WTC11 (cell line): ENCODE results near the gene IQGAP2.

Experiments used
- CTCF ChIP-seq: fragments of 200-600 bp; IDR thresholded peaks from 2 replicates; pipeline ENCODE4 v1.8.0; 2022; ENCODE audit warnings: antibody characterized with exemption
- ESRRA ChIP-seq: sonication (generic); formaldehyde crosslinking; IDR thresholded peaks from 2 replicates; pipeline ENCODE4 v1.8.1; 2022; ENCODE audit warnings: mild to moderate bottlenecking, missing genetic modification reagents, borderline replicate concordance
- GRHL2 ChIP-seq: fragments of 250-450 bp; sonication (Bioruptor Pico); IDR thresholded peaks from 2 replicates; pipeline ENCODE4 v1.8.0; 2022; ENCODE audit warnings: mild to moderate bottlenecking, moderate library complexity; ENCODE audit not compliant: insufficient replicate concordance, severe bottlenecking
- IRF1 ChIP-seq: sonication (generic); formaldehyde crosslinking; IDR thresholded peaks from 2 replicates; pipeline ENCODE4 v1.8.0; 2023; ENCODE audit warnings: missing genetic modification reagents
- JUN ChIP-seq: sonication (generic); formaldehyde crosslinking; IDR thresholded peaks from 2 replicates; pipeline ENCODE4 v1.8.0; 2023; ENCODE audit warnings: mild to moderate bottlenecking, missing genetic modification reagents
- TCF7 ChIP-seq: sonication (generic); formaldehyde crosslinking; IDR thresholded peaks from 2 replicates; pipeline ENCODE4 v1.8.0; 2022; ENCODE audit warnings: mild to moderate bottlenecking, low read depth, missing genetic modification reagents, moderate library complexity
- ZNF232 ChIP-seq: sonication (generic); formaldehyde crosslinking; IDR thresholded peaks from 2 replicates; pipeline ENCODE4 v1.8.0; 2022; ENCODE audit warnings: mild to moderate bottlenecking, missing genetic modification reagents
- ZNF263 ChIP-seq: sonication (generic); formaldehyde crosslinking; IDR thresholded peaks from 2 replicates; pipeline ENCODE4 v1.8.1; 2022; ENCODE audit warnings: low read depth, mild to moderate bottlenecking, moderate library complexity, missing genetic modification reagents
- ZNF317 ChIP-seq: sonication (generic); formaldehyde crosslinking; IDR thresholded peaks from 2 replicates; pipeline ENCODE4 v1.8.1; 2023; ENCODE audit warnings: low read depth, mild to moderate bottlenecking, moderate library complexity, missing genetic modification reagents, borderline replicate concordance
- ZNF671 ChIP-seq: fragments of 250-450 bp; sonication (Bioruptor Pico); IDR thresholded peaks from 2 replicates; pipeline ENCODE4 v1.8.0; 2021; ENCODE audit warnings: mild to moderate bottlenecking

GRCh38 chr5:76513476-76513875 lies 110.4 kb downstream of the IQGAP2 start:
- TF ChIP-seq CTCF (no peak), JUN (CRISPR knock-in tag) (no peak), ZNF671 (no peak), IRF1 (CRISPR knock-in tag) (no peak), ZNF317 (CRISPR knock-in tag) (no peak), ZNF232 (CRISPR knock-in tag) (no peak), ESRRA (CRISPR knock-in tag) (no peak), ZNF263 (CRISPR knock-in tag) (no peak), GRHL2 (CRISPR knock-in tag) (no peak), TCF7 (CRISPR knock-in tag) (no peak)
